Left renal pelvis (tissue), 4 donors: ENCODE results near the gene LIMK2. TPM values are rescaled to one million over a fixed set of nuclear protein-coding genes. Genes with fewer than 3 reads are reported as not detected.

Experiments used
- DNase-seq, 4 donors: peaks; one replicate each; pipeline ENCODE4 v3.0.0-alpha.2; 2013; ENCODE audit warnings: low read depth in 4 of 4, low spot score in 3 of 4
- polyA plus RNA-seq, 4 donors: library from polyadenylated mRNA; unstranded; fragments of 120-200 nt; gene quantifications; one replicate each; pipeline ENCODE4 v1.2.1, GENCODE V29; 2013; ENCODE audit not compliant: insufficient read length in 4 of 4

Gene LIMK2
- polyA plus RNA-seq, 4 donors: 26.4 to 61.9 (median 47.8) TPM

- no peak for DNase-seq
Observed at GRCh38 chr22:31269892-31270579, 57.9 kb downstream of the LIMK2 start.

DNA sequence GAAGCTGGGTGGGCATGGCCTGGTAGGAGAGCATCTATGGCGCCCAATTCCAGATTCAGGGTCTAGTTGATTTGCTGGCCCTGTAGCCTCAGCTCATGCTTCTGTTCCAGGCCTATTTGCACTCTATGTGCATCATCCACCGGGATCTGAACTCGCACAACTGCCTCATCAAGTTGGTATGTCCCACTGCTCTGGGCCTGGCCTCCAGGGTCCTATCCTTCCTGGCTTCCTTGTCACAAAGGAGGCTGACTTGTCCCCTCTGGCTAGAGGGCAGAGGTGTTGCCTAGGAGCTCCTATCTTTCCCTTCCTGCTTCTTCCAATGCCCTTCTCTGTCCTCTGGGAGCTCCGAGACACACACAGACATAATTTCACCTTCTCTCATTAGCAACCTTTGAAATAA is 58.9 kb downstream of the LIMK2 start:
- DNase-seq: no peak

- no peak for DNase-seq
Observed at GRCh38 chr22:31271485-31271884, 59.4 kb downstream of the LIMK2 start.

DNA sequence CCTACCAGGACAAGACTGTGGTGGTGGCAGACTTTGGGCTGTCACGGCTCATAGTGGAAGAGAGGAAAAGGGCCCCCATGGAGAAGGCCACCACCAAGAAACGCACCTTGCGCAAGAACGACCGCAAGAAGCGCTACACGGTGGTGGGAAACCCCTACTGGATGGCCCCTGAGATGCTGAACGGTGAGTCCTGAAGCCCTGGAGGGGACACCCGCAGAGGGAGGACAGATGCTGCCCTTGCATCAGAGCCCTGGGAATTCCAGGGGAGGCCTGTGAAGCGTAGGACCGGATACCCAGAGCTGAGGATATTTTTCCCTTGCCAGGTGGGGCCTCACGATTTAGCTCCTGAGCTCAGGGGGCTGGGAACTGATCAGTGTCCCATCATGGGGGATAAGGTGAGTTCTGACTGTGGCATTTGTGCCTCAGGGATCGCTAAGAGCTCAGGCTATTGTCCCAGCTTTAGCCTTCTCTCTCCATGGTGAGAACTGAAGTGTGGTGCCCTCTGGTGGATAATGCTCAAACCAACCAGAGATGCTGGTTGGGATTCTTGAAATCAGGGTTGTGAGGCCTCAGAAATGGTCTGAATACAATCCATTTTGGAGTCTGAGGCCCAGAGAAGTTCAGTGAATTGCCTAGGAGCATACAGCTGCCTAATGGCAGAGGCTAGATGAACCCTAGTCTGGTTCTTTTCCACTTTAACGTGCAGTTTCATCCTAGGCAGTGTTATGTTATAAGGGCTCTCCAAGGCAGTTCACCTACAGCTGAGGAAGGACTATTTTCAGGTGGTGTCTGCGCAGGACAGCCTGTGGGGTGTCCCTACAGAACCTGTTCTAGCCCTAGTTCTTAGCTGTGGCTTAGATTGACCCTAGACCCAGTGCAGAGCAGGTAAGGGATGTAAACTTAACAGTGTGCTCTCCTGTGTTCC is 60.7 kb downstream of the LIMK2 start:
- DNase-seq: no peak

DNA sequence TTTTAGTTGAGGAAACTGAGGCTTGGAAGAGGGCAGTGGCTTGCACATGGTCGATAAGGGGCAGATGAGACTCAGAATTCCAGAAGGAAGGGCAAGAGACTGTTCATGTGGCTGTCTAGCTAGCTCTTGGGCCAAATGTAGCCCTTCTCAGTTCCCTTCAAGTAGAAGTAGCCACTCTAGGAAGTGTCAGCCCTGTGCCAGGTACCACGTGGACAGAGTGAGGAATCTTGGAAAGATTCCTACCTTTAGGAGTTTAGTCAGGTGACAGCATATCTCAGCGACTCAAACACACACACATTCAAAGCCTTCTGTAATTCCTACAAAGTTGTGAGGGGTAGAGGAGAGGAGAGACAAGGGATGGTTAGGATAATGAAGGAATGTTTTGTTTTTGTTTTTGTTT is 61.9 kb downstream of the LIMK2 start:
- DNase-seq: no peak

- no peak for DNase-seq
Observed at GRCh38 chr22:31275018-31275417, 62.9 kb downstream of the LIMK2 start.

DNA sequence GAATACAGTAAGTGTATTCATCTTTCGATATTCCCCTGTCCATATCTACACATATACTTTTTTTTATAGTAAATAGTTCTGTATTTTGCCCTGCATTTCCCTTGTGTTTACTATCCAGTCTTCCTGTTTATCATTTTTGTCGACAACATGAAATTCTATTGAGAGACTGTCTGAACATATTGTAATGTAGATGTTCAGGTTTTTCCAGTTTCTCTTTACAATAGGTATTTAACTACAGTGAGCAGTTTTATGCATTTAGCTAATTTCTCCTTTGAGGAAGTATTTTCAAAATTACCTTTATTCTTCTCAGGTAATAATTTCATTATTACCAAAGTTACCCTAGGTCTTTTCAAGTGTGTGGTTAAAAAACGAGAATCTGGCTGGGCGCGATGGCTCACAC is 63.5 kb downstream of the LIMK2 start:
- DNase-seq: no peak

DNA sequence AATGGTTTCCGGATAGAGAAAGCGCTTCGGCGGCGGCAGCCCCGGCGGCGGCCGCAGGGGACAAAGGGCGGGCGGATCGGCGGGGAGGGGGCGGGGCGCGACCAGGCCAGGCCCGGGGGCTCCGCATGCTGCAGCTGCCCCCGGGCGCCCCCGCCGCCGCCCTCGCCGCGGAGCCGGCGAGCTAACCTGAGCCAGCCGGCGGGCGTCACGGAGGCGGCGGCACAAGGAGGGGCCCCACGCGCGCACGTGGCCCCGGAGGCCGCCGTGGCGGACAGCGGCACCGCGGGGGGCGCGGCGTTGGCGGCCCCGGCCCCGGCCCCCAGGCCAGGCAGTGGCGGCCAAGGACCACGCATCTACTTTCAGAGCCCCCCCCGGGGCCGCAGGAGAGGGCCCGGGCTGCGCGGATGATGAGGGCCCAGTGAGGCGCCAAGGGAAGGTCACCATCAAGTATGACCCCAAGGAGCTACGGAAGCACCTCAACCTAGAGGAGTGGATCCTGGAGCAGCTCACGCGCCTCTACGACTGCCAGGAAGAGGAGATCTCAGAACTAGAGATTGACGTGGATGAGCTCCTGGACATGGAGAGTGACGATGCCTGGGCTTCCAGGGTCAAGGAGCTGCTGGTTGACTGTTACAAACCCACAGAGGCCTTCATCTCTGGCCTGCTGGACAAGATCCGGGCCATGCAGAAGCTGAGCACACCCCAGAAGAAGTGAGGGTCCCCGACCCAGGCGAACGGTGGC is 64.5 kb downstream of the LIMK2 start:
- DNase-seq: no peak

DNA sequence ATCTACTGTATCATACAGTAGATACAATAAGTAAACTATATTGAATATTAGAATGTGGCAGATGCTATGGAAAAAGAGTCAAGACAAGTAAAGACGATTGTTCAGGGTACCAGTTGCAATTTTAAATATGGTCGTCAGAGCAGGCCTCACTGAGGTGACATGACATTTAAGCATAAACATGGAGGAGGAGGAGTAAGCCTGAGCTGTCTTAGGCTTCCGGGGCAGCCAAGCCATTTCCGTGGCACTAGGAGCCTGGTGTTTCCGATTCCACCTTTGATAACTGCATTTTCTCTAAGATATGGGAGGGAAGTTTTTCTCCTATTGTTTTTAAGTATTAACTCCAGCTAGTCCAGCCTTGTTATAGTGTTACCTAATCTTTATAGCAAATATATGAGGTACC is 65.6 kb downstream of the LIMK2 start:
- DNase-seq: no peak

DNA sequence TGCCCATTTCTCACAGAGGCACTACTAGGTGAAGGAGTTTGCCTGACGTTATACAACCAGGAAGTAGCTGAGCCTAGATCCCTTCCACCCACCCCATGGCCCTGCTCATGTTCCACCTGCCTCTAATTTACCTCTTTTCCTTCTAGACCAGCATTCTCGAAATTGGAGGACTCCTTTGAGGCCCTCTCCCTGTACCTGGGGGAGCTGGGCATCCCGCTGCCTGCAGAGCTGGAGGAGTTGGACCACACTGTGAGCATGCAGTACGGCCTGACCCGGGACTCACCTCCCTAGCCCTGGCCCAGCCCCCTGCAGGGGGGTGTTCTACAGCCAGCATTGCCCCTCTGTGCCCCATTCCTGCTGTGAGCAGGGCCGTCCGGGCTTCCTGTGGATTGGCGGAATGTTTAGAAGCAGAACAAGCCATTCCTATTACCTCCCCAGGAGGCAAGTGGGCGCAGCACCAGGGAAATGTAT is 66.1 kb downstream of the LIMK2 start:
- no peak for DNase-seq

DNA sequence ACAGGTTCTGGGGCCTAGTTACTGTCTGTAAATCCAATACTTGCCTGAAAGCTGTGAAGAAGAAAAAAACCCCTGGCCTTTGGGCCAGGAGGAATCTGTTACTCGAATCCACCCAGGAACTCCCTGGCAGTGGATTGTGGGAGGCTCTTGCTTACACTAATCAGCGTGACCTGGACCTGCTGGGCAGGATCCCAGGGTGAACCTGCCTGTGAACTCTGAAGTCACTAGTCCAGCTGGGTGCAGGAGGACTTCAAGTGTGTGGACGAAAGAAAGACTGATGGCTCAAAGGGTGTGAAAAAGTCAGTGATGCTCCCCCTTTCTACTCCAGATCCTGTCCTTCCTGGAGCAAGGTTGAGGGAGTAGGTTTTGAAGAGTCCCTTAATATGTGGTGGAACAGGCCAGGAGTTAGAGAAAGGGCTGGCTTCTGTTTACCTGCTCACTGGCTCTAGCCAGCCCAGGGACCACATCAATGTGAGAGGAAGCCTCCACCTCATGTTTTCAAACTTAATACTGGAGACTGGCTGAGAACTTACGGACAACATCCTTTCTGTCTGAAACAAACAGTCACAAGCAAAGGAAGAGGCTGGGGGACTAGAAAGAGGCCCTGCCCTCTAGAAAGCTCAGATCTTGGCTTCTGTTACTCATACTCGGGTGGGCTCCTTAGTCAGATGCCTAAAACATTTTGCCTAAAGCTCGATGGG is 66.7 kb downstream of the LIMK2 start:
- no peak for DNase-seq

DNA sequence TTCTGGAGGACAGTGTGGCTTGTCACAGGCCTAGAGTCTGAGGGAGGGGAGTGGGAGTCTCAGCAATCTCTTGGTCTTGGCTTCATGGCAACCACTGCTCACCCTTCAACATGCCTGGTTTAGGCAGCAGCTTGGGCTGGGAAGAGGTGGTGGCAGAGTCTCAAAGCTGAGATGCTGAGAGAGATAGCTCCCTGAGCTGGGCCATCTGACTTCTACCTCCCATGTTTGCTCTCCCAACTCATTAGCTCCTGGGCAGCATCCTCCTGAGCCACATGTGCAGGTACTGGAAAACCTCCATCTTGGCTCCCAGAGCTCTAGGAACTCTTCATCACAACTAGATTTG is 67.2 kb downstream of the LIMK2 start:
- no peak for DNase-seq

- no peak for DNase-seq
Observed at GRCh38 chr22:31279821-31280505, 67.9 kb downstream of the LIMK2 start.

- no peak for DNase-seq
Observed at GRCh38 chr22:31281733-31282132, 69.6 kb downstream of the LIMK2 start.

DNA sequence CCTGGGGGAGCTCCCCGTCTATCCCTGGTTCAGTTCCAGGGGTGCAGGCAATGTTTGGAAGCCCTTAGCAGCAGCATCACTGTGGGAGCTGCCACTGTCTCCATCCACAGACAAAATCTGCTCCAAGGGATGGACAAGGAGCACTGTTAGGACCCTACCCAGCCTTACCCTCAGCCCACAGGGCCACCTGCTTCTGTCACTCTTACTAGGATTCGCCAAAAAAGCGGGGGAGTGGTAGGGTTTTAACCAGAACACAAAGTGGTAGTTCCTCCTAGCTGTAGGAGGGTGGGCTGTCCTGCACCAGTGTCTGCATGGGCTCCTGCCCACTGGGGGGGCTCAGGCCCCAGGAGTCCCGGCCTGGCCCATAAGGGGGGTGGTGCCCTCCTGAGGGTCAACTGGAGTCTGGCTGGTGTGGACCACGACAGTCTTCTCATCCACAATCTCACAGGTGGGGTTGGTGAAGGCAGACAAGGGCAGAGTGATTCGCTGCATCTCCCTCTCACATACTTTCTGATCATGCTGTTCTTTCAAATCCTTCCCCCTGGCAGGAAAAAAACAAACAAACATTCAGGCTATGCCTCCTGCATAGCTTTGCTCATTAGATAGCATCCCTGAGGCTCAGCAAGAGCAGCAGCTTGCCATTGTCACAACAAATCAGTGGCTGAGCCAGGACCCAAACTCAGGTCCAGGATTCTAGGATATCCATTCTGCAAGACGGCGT is 70.8 kb downstream of the LIMK2 start:
- no peak for DNase-seq

DNA sequence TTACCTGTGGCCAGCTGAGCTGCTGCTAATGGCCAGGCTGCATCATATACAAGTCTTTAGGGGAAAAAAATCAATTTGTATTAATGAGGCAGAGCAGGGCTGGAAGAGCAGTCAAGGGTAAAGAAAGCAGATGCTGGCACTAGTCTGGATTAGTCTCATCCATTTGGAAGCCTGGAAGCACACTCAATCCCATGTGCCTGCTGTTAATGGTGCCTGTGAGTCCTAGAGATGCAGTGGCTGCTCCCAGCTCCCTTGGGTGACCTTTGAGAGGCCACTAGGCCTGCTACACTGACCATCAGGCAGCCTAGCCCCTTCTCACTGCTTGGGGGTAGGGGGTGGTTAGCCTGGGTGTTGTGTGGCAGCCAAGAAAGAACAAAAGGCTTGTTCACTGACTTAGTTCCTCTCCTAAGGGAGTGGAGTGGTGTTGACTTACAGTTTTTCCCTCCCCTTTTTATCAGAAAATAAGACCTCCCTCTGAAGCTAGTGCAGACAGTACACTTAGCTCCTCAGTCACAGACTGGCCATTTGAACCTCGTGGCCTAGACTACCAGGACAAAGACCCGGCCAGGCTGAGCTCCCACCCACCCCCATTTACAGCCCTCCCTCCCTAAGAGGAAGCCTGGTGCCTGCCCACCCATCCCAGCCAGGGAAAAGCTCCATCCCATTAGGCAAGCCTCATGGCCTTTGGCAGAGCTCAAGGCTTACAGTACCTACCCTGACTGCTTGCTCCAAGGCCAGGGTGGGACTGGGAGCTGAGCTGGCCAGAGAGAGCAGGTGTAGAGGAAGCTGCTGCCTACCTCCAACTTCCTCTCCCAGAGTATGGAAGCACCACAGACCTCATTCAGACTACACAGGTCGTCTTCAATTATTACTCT is 72.4 kb downstream of the LIMK2 start:
- no peak for DNase-seq

GRCh38 chr22:31286360-31287255 is 74.5 kb downstream of the LIMK2 start:
- no peak for DNase-seq
